Measurements from ENCODE around the gene CPEB3.

GRCh38 chr10:92222603-92223262, 68.1 kb downstream of the CPEB3 start:
- no peak for TF ChIP-seq CTCF (IDR thresholded peaks at IDR 0.05)
- no peak for TF ChIP-seq POLR2A (IDR thresholded peaks at IDR 0.05)

Measured in adrenal gland (tissue), 5 donors.